Stomach (tissue), 9 donors: ENCODE measurements around the gene ACP2. TPM values are rescaled to one million over a fixed set of nuclear protein-coding genes. Genes with fewer than 3 reads are reported as not detected.
A peak's percentile ranks its signal among the peaks of the same experiment; 100 is the strongest.

Experiments
- DNase-seq, 2 donors: peaks; one replicate each; pipeline versions ENCODE4 v3.0.0 to v3.0.0-alpha.2; 2013 to 2019
- H3K27ac ChIP-seq, 5 donors: fragments of 200-600 bp in 4 of 5; sonication (generic) in 4 of 5; one replicate each; pipeline ENCODE4 v1.5.1; 2013 to 2019; ENCODE audit warnings: mild to moderate bottlenecking in 1 of 5, moderate library complexity in 1 of 5
- H3K27me3 ChIP-seq, 3 donors: fragments of 200-600 bp; sonication (generic); one replicate each; pipeline ENCODE4 v1.5.1; 2017 to 2019; ENCODE audit warnings: mixed run types in 1 of 3
- H3K36me3 ChIP-seq, 4 donors: fragments of 200-600 bp; sonication (generic); 1 replicate in 3 of 4; 2 replicates in 1 of 4; pipeline ENCODE4 v1.5.1; 2016 to 2019
- H3K4me1 ChIP-seq, 4 donors: fragments of 200-600 bp; sonication (generic); one replicate each; pipeline ENCODE4 v1.5.1; 2016 to 2019
- H3K4me3 ChIP-seq, 4 donors: fragments of 200-600 bp; sonication (generic) in 3 of 4; one replicate each; pipeline ENCODE4 v1.5.1; 2016 to 2019; ENCODE audit warnings: mild to moderate bottlenecking in 1 of 4
- H3K9me3 ChIP-seq, 4 donors: fragments of 200-600 bp; sonication (generic); one replicate each; pipeline ENCODE4 v1.5.1; 2016 to 2019
- EP300 ChIP-seq: sonication (generic); formaldehyde crosslinking; IDR thresholded peaks from one replicate; pipeline ENCODE4 v1.6.1; 2017; ENCODE audit warnings: antibody characterized with exemption
- POLR2A ChIP-seq, 4 donors: fragments of 450-650 bp; IDR thresholded peaks; one replicate each; pipeline ENCODE4 v1.6.1; 2016; ENCODE audit warnings: antibody characterized with exemption in 4 of 4, control low read depth in 2 of 4, mild to moderate bottlenecking in 1 of 4, moderate library complexity in 1 of 4
- POLR2AphosphoS5 ChIP-seq, 3 donors: sonication (generic); formaldehyde crosslinking; IDR thresholded peaks; one replicate each; pipeline ENCODE4 v1.6.1; 2016; ENCODE audit warnings: antibody characterized with exemption in 3 of 3
- WGBS, 5 donors: extraction: QIAGEN DNeasy Blood & Tissue Kit in 3 of 5; methylation state at CpG; one replicate each; pipeline versions ENCODE4 v1.1.5 to v1.1.7; 2013 to 2018; 5-methylcytosine and 5-hydroxymethylcytosine counted together
- intact Hi-C: fragments of 100-400 bp; cut with DNase I; formaldehyde crosslinking; loops from one replicate; pipeline ENCODE4 v1.15.1; 2023; ENCODE audit warnings: low total_unique reads
- polyA plus RNA-seq, 3 donors: library from polyadenylated mRNA; stranded (reverse); fragments of 200-250 nt; gene quantifications; one replicate each; pipeline ENCODE4 v1.2.3, GENCODE V29; 2013
- total RNA-seq, 5 donors: library from RNA; depleted of rRNA; stranded (reverse); fragments of >200 nt; gene quantifications; one replicate each; pipeline versions ENCODE4 v1.1.0 to v1.2.3, GENCODE V29; 2014 to 2016
- TF ChIP-seq, protein P1 (sequence below), 7 experiments: fragments of 450-650 bp in 4 of 7; fragments of 200-600 bp in 3 of 7; sonication (generic) in 3 of 7; IDR thresholded peaks; one replicate each; pipeline ENCODE4 v1.5.1; 2016 to 2019; ENCODE audit warnings: antibody characterized with exemption in 7 of 7, control low read depth in 2 of 7, mild to moderate bottlenecking in 1 of 7
- donor health status: healthy with polysubstance abuse.
- donor health status: Bipolar disorder and iron deficiency.
- donor health status: healthy.

Gene ACP2
- total and polyA plus RNA-seq, 8 donors: 10.8 to 147 (median 28.0) TPM

DNA sequence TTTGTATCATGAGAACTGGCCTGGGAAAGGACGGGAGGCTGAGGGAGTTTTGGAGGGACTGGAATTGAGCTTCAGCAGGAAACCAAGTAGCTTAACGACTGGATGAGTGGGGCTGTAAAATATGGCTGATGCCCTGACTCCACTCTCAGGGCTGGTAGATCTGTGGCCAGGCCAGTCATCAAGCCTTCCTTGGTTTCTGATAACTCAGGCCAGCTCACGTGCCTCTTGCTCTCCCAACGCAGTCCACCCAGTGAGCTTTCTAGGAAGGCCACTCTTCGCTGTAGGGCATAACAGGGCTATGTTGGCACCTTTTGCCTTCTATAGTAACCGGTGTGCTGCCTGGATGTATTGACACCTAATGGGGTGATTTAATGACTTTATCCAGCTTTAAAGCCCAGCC is 15.5 kb upstream of the ACP2 start:
- WGBS, 5 donors: 57 to 80% (median 73%) methylated on average over 6 of the region's 6 CpGs
- intact Hi-C loops: loop anchor here (10.0 kb wide), 1 partner anchor 79 kb away; the partner anchor contains the start of gene PACSIN3
- Histone ChIP-seq H3K36me3 (peaks cover 0 to 25% (median 17%) of the 10 kb centered on the region in 4 donors), H3K27me3 (no peaks in the 10 kb centered on the region), H3K4me3 (no peak overlapping the region), H3K9me3 (no peaks in the 10 kb centered on the region), H3K27ac (peak overlapping the region in 4 of 5 donors; percentile 28 to 72 (median 48)), H3K4me1 (peaks cover 33 to 54% (median 43%) of the 10 kb centered on the region in 4 donors)
- TF ChIP-seq POLR2A (IDR thresholded peaks at IDR 0.05) (no peak), POLR2AphosphoS5 (IDR thresholded peaks at IDR 0.05) (no peak), EP300 (no peak)
- TF ChIP-seq, protein P1, sequence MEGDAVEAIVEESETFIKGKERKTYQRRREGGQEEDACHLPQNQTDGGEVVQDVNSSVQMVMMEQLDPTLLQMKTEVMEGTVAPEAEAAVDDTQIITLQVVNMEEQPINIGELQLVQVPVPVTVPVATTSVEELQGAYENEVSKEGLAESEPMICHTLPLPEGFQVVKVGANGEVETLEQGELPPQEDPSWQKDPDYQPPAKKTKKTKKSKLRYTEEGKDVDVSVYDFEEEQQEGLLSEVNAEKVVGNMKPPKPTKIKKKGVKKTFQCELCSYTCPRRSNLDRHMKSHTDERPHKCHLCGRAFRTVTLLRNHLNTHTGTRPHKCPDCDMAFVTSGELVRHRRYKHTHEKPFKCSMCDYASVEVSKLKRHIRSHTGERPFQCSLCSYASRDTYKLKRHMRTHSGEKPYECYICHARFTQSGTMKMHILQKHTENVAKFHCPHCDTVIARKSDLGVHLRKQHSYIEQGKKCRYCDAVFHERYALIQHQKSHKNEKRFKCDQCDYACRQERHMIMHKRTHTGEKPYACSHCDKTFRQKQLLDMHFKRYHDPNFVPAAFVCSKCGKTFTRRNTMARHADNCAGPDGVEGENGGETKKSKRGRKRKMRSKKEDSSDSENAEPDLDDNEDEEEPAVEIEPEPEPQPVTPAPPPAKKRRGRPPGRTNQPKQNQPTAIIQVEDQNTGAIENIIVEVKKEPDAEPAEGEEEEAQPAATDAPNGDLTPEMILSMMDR (IDR thresholded peaks at IDR 0.05): no peak
- DNase-seq: no peak

- peaks cover 43 to 61% (median 55%) of the 10 kb centered on the region in 4 donors for H3K4me1 ChIP-seq
- intact Hi-C loops: loop anchor here (10.0 kb wide), 1 partner anchor 77 kb away; the partner anchor contains the start of gene PACSIN3
- WGBS, 5 donors: 88 to 96% (median 92%) methylated on average over 21 to 22 of the region's 22 CpGs
- peaks cover 0 to 24% (median 17%) of the 10 kb centered on the region in 4 donors for H3K36me3 ChIP-seq
- no peaks in the 10 kb centered on the region for H3K9me3 ChIP-seq
- H3K27ac ChIP-seq: no peak overlapping the region
- no peak overlapping the region for H3K4me3 ChIP-seq
- H3K27me3 ChIP-seq: no peaks in the 10 kb centered on the region
- DNase-seq: no peak
- TF ChIP-seq, protein P1 (IDR thresholded peaks at IDR 0.05): no peak
- TF ChIP-seq POLR2AphosphoS5 (IDR thresholded peaks at IDR 0.05) (no peak), EP300 (no peak), POLR2A (IDR thresholded peaks at IDR 0.05) (no peak)
Measured at GRCh38 chr11:47261291-47261800, 12.7 kb upstream of the ACP2 start.

DNA sequence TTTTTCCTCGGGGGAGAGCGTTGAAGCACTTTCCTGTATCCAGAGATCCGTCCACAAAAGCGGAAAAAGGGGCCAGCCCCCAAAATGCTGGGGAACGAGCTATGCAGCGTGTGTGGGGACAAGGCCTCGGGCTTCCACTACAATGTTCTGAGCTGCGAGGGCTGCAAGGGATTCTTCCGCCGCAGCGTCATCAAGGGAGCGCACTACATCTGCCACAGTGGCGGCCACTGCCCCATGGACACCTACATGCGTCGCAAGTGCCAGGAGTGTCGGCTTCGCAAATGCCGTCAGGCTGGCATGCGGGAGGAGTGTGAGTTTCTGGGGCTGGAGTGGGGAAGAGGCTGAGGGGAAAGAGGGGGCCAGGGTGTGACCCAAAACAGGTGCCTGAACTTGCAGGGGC is 11.8 kb upstream of the ACP2 start:
- no peak overlapping the region for H3K27ac ChIP-seq

DNA sequence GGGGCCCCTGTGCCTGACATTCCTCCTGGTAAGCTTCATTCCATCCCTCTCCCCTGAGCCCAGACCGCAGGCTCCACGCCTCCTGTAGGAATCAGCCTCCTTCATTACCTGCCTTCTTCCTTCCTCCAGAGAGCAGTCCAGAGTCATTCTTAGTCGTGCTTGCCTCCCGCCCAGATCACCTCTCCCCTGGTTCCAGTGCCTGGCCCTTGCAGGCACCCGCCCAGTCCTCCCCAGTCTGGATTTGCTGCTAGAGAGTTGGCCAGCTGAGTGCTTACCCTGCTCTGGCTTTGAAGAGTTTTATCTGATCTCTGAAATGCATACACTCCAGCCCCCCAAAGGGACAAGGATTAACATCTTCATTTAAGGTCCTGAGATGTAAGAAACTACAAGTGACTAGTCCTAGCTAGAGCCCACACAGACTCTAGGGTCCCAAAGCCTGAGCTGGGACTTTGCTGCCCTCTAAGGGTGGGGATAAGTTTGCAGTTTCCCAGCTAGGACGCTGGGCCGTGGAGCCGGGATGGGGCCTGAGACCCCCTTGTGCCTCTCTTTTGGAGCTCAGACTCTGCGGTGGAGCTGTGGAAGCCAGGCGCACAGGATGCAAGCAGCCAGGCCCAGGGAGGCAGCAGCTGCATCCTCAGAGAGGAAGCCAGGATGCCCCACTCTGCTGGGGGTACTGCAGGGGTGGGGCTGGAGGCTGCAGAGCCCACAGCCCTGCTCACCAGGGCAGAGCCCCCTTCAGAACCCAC is 10.8 kb upstream of the ACP2 start:
- Histone ChIP-seq H3K9me3 (no peaks in the 10 kb centered on the region), H3K27me3 (no peaks in the 10 kb centered on the region), H3K27ac (peak overlapping the region; percentile 78 to 90 (median 86)), H3K4me3 (peak overlapping the region in 2 of 4 donors; percentile 8 to 49), H3K4me1 (peaks cover 43 to 63% (median 59%) of the 10 kb centered on the region in 4 donors), H3K36me3 (peaks cover 0 to 23% (median 16%) of the 10 kb centered on the region in 4 donors)
- intact Hi-C loops: no loop called here
- TF ChIP-seq EP300 (no peak), POLR2AphosphoS5 (IDR thresholded peaks at IDR 0.05) (peak in 2 of 3 donors; percentile 47 to 48), POLR2A (IDR thresholded peaks at IDR 0.05) (no peak)
- TF ChIP-seq, protein P1 (IDR thresholded peaks at IDR 0.05): peak in 4 of 7 experiments; percentile 31 to 61 (median 58)
- peak; percentile 72 to 90 for DNase-seq
- WGBS, 5 donors: 23 to 55% (median 26%) methylated on average over 7 to 10 of the region's 10 CpGs

More for the DNA sequence above, 11.8 kb upstream of the ACP2 start:
- Histone ChIP-seq H3K27me3 (no peaks in the 10 kb centered on the region), H3K4me3 (no peak overlapping the region), H3K4me1 (peaks cover 43 to 63% (median 58%) of the 10 kb centered on the region in 4 donors), H3K9me3 (no peaks in the 10 kb centered on the region), H3K36me3 (peaks cover 0 to 23% (median 16%) of the 10 kb centered on the region in 4 donors)
- WGBS, 5 donors: 83 to 97% (median 93%) methylated on average over 17 to 19 of the region's 19 CpGs
- DNase-seq: no peak
- intact Hi-C loops: loop anchor here (10.0 kb wide), 1 partner anchor 76 kb away; the partner anchor contains the start of gene PACSIN3
- TF ChIP-seq EP300 (no peak), POLR2AphosphoS5 (IDR thresholded peaks at IDR 0.05) (no peak), POLR2A (IDR thresholded peaks at IDR 0.05) (no peak)
- TF ChIP-seq, protein P1 (IDR thresholded peaks at IDR 0.05): no peak
